SK-N-SH (cell line): Measurements from ENCODE around the gene OPRM1. TPM values are rescaled to one million over a fixed set of nuclear protein-coding genes. Genes with fewer than 3 reads are reported as not detected.
A peak's percentile ranks its signal among the peaks of the same experiment; 100 is the strongest.

Experiments used
- CTCF ChIA-PET: fragments of 300-600, 350-600 bp; formaldehyde crosslinking; extraction: SDS; loops from one replicate; lab custom pipeline; 2021; lab: Yijun Ruan, JAX
- POLR2A ChIA-PET: fragments of 350-600 bp; sonication (Branson Sonifier 250); formaldehyde crosslinking; extraction: SDS; loops from one replicate; lab custom pipeline; 2020; ENCODE audit warnings: antibody characterized with exemption, inconsistent platforms; lab: Yijun Ruan, JAX
- DNase-seq: peaks from one replicate; pipeline ENCODE4 v3.0.0; 2012
- H2AFZ ChIP-seq: fragments of 200-600 bp; sonication (generic); 2 replicates; pipeline ENCODE4 v1.8.1; 2016; ENCODE audit warnings: antibody characterized with exemption, mild to moderate bottlenecking, low read depth
- H3F3A ChIP-seq: fragments of 200-600 bp; sonication (generic); replicated peaks from 2 replicates; pipeline ENCODE3; 2016; ENCODE audit warnings: antibody characterized with exemption, mild to moderate bottlenecking; ENCODE audit not compliant: insufficient read depth
- H3K27ac ChIP-seq, 2 experiments: fragments of 200-500 bp in 1 of 2; fragments of 200-600 bp in 1 of 2; sonication (Bioruptor generic) in 1 of 2; sonication (generic), shearing (Covaris generic) in 1 of 2; 2 replicates each; pipeline versions ENCODE4 v1.5.1 to v1.6.1; 2014 to 2016; ENCODE audit warnings: low read depth in 2 of 2, inconsistent platforms in 1 of 2, low read length in 1 of 2, mild to moderate bottlenecking in 1 of 2, mixed read lengths in 1 of 2
- H3K27me3 ChIP-seq: fragments of 200-600 bp; sonication (generic), shearing (Covaris generic); 2 replicates; pipeline ENCODE4 v1.6.1; 2016; ENCODE audit warnings: mixed run types; ENCODE audit not compliant: insufficient read depth
- H3K36me3 ChIP-seq, 2 experiments: fragments of 200-500 bp in 1 of 2; fragments of 200-600 bp in 1 of 2; sonication (Bioruptor generic) in 1 of 2; sonication (generic) in 1 of 2; replicated peaks in 1 of 2; 2 replicates each; pipeline versions ENCODE3 to v1.5.1; 2014 to 2016; ENCODE audit warnings: low read length in 1 of 2, mild to moderate bottlenecking in 1 of 2; ENCODE audit not compliant: insufficient read depth in 2 of 2, control insufficient read depth in 1 of 2
- H3K4me1 ChIP-seq, 2 experiments: fragments of 200-500 bp in 1 of 2; fragments of 200-600 bp in 1 of 2; sonication (Bioruptor generic) in 1 of 2; sonication (generic), shearing (Covaris generic) in 1 of 2; 2 replicates each; pipeline versions ENCODE4 v1.5.1 to v1.6.1; 2014 to 2016; ENCODE audit warnings: low read depth in 1 of 2, low read length in 1 of 2, mixed run types in 1 of 2; ENCODE audit not compliant: insufficient read depth in 2 of 2, control insufficient read depth in 1 of 2
- H3K4me2 ChIP-seq: fragments of 200-600 bp; sonication (generic), shearing (Covaris generic); 2 replicates; pipeline ENCODE4 v1.6.1; 2017; ENCODE audit warnings: mixed run types
- H3K4me3 ChIP-seq, 2 experiments: fragments of 200-500 bp in 1 of 2; fragments of 200-600 bp in 1 of 2; sonication (Bioruptor generic) in 1 of 2; sonication (generic), shearing (Covaris generic) in 1 of 2; 2 replicates each; pipeline versions ENCODE4 v1.5.1 to v1.8.1; 2014 to 2016; ENCODE audit warnings: low read depth in 2 of 2, inconsistent platforms in 1 of 2, low read length in 1 of 2, mild to moderate bottlenecking in 1 of 2, mixed read lengths in 1 of 2, moderate library complexity in 1 of 2
- H3K79me2 ChIP-seq: fragments of 200-600 bp; sonication (generic); 2 replicates; pipeline ENCODE4 v1.8.1; 2017; ENCODE audit warnings: mild to moderate bottlenecking; ENCODE audit not compliant: insufficient read depth
- H3K9ac ChIP-seq: fragments of 200-600 bp; sonication (generic); 2 replicates; pipeline ENCODE4 v1.6.1; 2017; ENCODE audit warnings: mixed run types
- H3K9me2 ChIP-seq: fragments of 200-600 bp; sonication (generic); 2 replicates; pipeline ENCODE4 v1.6.1; 2017; ENCODE audit warnings: mixed run types
- H3K9me3 ChIP-seq: fragments of 200-600 bp; sonication (generic); 2 replicates; pipeline ENCODE4 v1.6.1; 2017; ENCODE audit warnings: mixed run types, mild to moderate bottlenecking, moderate library complexity
- H4K20me1 ChIP-seq: fragments of 200-600 bp; sonication (generic); 2 replicates; pipeline ENCODE4 v1.6.1; 2017; ENCODE audit warnings: mild to moderate bottlenecking, mixed run types; ENCODE audit not compliant: insufficient read depth
- CHD2 ChIP-seq: fragments of 150-350 bp; IDR thresholded peaks from 2 replicates; pipeline ENCODE4 v1.6.1; 2018; ENCODE audit warnings: low read length; ENCODE audit not compliant: partially characterized antibody
- EP300 ChIP-seq, 2 experiments: IDR thresholded peaks; 2 replicates each; pipeline versions ENCODE4 v1.4.0 to v1.6.1; 2012; ENCODE audit warnings: borderline replicate concordance in 1 of 2, low read depth in 1 of 2, low read length in 1 of 2
- EZH2phosphoT487 ChIP-seq: fragments of 200-600 bp; sonication (generic); IDR thresholded peaks from 2 replicates; pipeline ENCODE4 v1.6.1; 2017; ENCODE audit warnings: low read depth, mixed run types, mild to moderate bottlenecking, antibody characterized with exemption, moderate library complexity, borderline replicate concordance
- FOXJ3 ChIP-seq: sonication (generic); formaldehyde crosslinking; IDR thresholded peaks from 2 replicates; pipeline ENCODE4 v1.5.1; 2020; ENCODE audit warnings: mild to moderate bottlenecking, missing genetic modification reagents
- FOXM1 ChIP-seq: IDR thresholded peaks from 2 replicates; pipeline ENCODE4 v1.4.0; 2012; ENCODE audit warnings: low read depth, mild to moderate bottlenecking
- GABPA ChIP-seq: IDR thresholded peaks from 2 replicates; pipeline ENCODE4 v1.4.0; 2012; ENCODE audit warnings: low read depth, mild to moderate bottlenecking
- GATA2 ChIP-seq: sonication (generic); formaldehyde crosslinking; IDR thresholded peaks from 2 replicates; pipeline ENCODE4 v1.5.0; 2020; ENCODE audit warnings: mild to moderate bottlenecking, missing genetic modification reagents
- JUND ChIP-seq: IDR thresholded peaks from 2 replicates; pipeline ENCODE4 v1.4.0; 2012
- MEF2A ChIP-seq: IDR thresholded peaks from 2 replicates; pipeline ENCODE4 v1.4.0; 2012; ENCODE audit warnings: low read depth, borderline replicate concordance
- NFIC ChIP-seq: IDR thresholded peaks from 2 replicates; pipeline ENCODE4 v1.4.0; 2012; ENCODE audit warnings: borderline replicate concordance
- NRF1 ChIP-seq: IDR thresholded peaks from 2 replicates; pipeline ENCODE4 v1.6.1; 2012; ENCODE audit warnings: low read depth, mild to moderate bottlenecking, low read length
- POLR2AphosphoS5 ChIP-seq: IDR thresholded peaks from 2 replicates; pipeline ENCODE4 v1.6.1; 2012; ENCODE audit warnings: low read depth, low read length
- RAD21 ChIP-seq: IDR thresholded peaks from 2 replicates; pipeline ENCODE4 v1.6.1; 2012; ENCODE audit warnings: mild to moderate bottlenecking, low read length
- RCOR1 ChIP-seq: fragments of 150-350 bp; IDR thresholded peaks from 2 replicates; pipeline ENCODE4 v1.6.1; 2017; ENCODE audit warnings: antibody characterized with exemption, low read length
- SIN3A ChIP-seq: IDR thresholded peaks from 2 replicates; pipeline ENCODE4 v1.6.1; 2012; ENCODE audit warnings: low read depth, mild to moderate bottlenecking, low read length, moderate library complexity, borderline replicate concordance
- SMC3 ChIP-seq: IDR thresholded peaks from 2 replicates; pipeline ENCODE4 v1.6.1; 2012; ENCODE audit warnings: low read depth, low read length, improper control_type of control experiment
- TCF12 ChIP-seq: IDR thresholded peaks from 2 replicates; pipeline ENCODE4 v1.4.0; 2012
- TEAD4 ChIP-seq: IDR thresholded peaks from 2 replicates; pipeline ENCODE4 v1.4.0; 2012; ENCODE audit warnings: mild to moderate bottlenecking, borderline replicate concordance; ENCODE audit not compliant: insufficient read depth
- YY1 ChIP-seq: IDR thresholded peaks from 2 replicates; pipeline ENCODE4 v1.4.0; 2012; ENCODE audit warnings: low read depth, mild to moderate bottlenecking
- WGBS: methylation state at CpG from one replicate; pipeline ENCODE4 v1.1.6; 2017; ENCODE audit warnings: low lambda C conversion rate; 5-methylcytosine and 5-hydroxymethylcytosine counted together
- polyA plus RNA-seq, 3 experiments: library from polyadenylated mRNA; depleted of rRNA; stranded (reverse); fragments of >200 nt; gene quantifications; 2 replicates each; pipeline ENCODE4 v1.2.3, GENCODE V29; 2012
- TF ChIP-seq, protein P1 (sequence below): IDR thresholded peaks from 2 replicates; pipeline ENCODE4; 2012
- TF ChIP-seq, protein P2 (sequence below): fragments of 150-350 bp; IDR thresholded peaks from 2 replicates; pipeline ENCODE4 v1.6.1; 2017; ENCODE audit warnings: antibody characterized with exemption, low read length, low read depth, borderline replicate concordance
- TF ChIP-seq, protein P3 (sequence below): IDR thresholded peaks from 2 replicates; pipeline ENCODE4 v1.4.0; 2012; ENCODE audit warnings: low read depth, borderline replicate concordance

The OPRM1 gene
- polyA plus RNA-seq, 1 of the 3 experiments (the other 2 are of a cell fraction): 0.15 TPM

DNA sequence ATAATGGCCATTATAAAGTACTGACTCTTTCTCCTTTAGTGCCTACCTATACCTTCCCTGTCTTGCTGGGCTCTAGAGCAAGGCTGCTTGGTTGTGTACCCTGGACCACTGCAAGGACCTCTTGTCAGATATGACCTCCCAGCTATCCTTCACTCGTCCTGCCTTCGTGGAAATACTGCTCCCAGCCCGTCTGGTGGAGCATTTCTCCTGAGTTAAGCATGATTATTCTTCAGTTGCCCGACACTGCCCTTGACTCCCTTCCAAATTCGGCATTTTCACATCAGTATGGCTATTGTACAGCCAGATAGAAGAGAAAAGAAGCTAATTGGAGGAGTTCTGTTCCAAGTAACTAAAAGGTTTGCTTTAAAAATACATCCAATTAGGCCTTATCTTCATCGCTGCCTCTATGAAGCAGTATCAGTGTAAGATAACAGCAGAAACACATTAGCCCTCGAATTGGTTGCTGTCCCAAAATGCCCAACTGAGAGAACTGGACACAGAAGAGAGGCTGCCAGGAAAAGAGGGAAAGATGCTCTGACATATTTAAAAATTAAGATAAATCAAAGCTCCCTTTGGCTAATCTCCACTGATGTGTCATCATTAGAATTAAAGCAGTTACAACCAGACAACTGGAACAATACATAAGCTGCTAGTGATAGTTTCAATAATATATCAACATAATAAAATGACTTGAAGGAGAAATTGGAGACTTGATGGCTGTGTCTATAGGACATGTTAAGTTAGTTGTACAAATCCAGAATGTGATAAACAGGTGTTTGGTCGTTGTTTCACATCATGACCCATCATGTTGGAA, 54.4 kb downstream of the OPRM1 start:
- Histone ChIP-seq H3K79me2 (no peaks in the 10 kb centered on the region), H3K4me3 (no peak overlapping the region), H2AFZ (no peak overlapping the region), H3K9me2 (no peaks in the 10 kb centered on the region), H3K27ac (peak overlapping the region; percentile 22 to 100; a peak in 3 of 4 replicates)
- DNase-seq: peak; percentile 61
- TF ChIP-seq, protein P1, sequence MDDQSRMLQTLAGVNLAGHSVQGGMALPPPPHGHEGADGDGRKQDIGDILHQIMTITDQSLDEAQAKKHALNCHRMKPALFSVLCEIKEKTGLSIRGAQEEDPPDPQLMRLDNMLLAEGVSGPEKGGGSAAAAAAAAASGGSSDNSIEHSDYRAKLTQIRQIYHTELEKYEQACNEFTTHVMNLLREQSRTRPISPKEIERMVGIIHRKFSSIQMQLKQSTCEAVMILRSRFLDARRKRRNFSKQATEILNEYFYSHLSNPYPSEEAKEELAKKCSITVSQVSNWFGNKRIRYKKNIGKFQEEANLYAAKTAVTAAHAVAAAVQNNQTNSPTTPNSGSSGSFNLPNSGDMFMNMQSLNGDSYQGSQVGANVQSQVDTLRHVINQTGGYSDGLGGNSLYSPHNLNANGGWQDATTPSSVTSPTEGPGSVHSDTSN: 0 out of 2 replicates have a peak, but pooled peaks have one; percentile 3
- TF ChIP-seq JUND (no peak), RCOR1 (peak; percentile 93), MEF2A (no peak), TEAD4 (peak; percentile 55; the same call in 1 of the 2 replicates), CHD2 (peak; percentile 30), SIN3A (no peak), TCF12 (peak; percentile 58), RAD21 (peak; percentile 28), EP300 (IDR thresholded peaks at IDR 0.05; ENCODE audit: borderline replicate concordance in 1 of 2, low read depth in 1 of 2, low read length in 1 of 2) (peak in 1 of 2 experiments; percentile 97; a peak in 2 of 4 replicates), NFIC (0 out of 2 replicates have a peak, but pooled peaks have one; percentile 19), FOXJ3 (CRISPR knock-in tag) (peak; percentile 98), GATA2 (peak; percentile 100), SMC3 (0 out of 2 replicates have a peak, but pooled peaks have one; percentile 3), FOXM1 (no peak)
- TF ChIP-seq, all 33 proteins: peak for 11
- POLR2A ChIA-PET: interaction anchor here (1.3 kb wide), 1 partner anchor 53 kb away, joined by 7 read pairs; no protein-coding TSS in a partner anchor
- no peaks in the 10 kb centered on the region for H4K20me1 ChIP-seq
- no peak overlapping the region for H3K9ac ChIP-seq
- H3K36me3 ChIP-seq: peaks cover 0 to 5% of the 10 kb centered on the region in 2 experiments
- no peak overlapping the region for H3K4me2 ChIP-seq
- H3K4me1 ChIP-seq: peaks cover 0 to 29% of the 10 kb centered on the region in 2 experiments; a peak in 2 of 4 replicates
- CTCF ChIA-PET: interaction anchor here (0.6 to 1.9 kb wide), 9 partner anchors 11 to 609 kb away, joined by 3 to 8 read pairs (median 3); no protein-coding TSS in a partner anchor
- no peaks in the 10 kb centered on the region for H3F3A ChIP-seq
- H3K9me3 ChIP-seq: no peaks in the 10 kb centered on the region
- WGBS: 7% methylated on average over 8 of the region's 8 CpGs
- no peaks in the 10 kb centered on the region for H3K27me3 ChIP-seq

DNA sequence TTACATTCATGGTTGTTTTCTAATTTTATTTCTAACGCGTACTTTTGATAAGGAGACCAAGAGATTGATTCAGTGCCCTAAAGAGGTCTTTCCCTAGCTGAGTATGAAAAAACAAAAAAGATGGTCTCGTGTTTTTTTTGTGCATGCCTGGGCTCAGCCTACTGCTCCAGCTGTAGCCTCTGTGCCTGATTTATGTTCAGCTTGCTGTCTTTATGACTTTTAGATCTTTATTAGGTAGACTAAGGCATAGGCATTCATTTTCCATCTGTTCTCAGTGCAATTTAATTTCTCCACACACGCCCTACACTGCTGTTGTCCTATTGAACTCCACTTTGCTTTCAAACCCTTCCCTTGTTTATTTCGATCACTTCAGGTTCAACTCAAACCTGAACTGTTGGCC, 56.5 kb downstream of the OPRM1 start:
- H3K36me3 ChIP-seq: peaks cover 0 to 1% of the 10 kb centered on the region in 2 experiments
- peaks cover 0 to 29% of the 10 kb centered on the region in 2 experiments; a peak in 2 of 4 replicates for H3K4me1 ChIP-seq
- no peak overlapping the region for H3K9ac ChIP-seq
- H3K27ac ChIP-seq: peak overlapping the region in 1 of 2 experiments; percentile 29; a peak in 2 of 4 replicates
- H3K79me2 ChIP-seq: no peaks in the 10 kb centered on the region
- no peaks in the 10 kb centered on the region for H3F3A ChIP-seq
- DNase-seq: no peak
- H3K4me2 ChIP-seq: no peak overlapping the region
- WGBS: 57% methylated on average over 5 of the region's 5 CpGs
- ChIA-PET POLR2A (no interaction called here), CTCF (no interaction called here)
- no peak overlapping the region for H3K4me3 ChIP-seq
- H3K27me3 ChIP-seq: no peaks in the 10 kb centered on the region
- H3K9me2 ChIP-seq: no peaks in the 10 kb centered on the region
- H2AFZ ChIP-seq: no peak overlapping the region
- no peaks in the 10 kb centered on the region for H3K9me3 ChIP-seq
- H4K20me1 ChIP-seq: no peaks in the 10 kb centered on the region
- TF ChIP-seq CHD2 (no peak), TEAD4 (no peak), RAD21 (no peak), NFIC (no peak), EP300 (IDR thresholded peaks at IDR 0.05; ENCODE audit: borderline replicate concordance in 1 of 2, low read depth in 1 of 2, low read length in 1 of 2) (no peak), NRF1 (no peak), YY1 (no peak), POLR2AphosphoS5 (no peak), GABPA (no peak), MEF2A (no peak), FOXM1 (no peak), SIN3A (no peak), GATA2 (no peak), EZH2phosphoT487 (no peak)
- TF ChIP-seq, protein P1: no peak
- TF ChIP-seq, protein P2, sequence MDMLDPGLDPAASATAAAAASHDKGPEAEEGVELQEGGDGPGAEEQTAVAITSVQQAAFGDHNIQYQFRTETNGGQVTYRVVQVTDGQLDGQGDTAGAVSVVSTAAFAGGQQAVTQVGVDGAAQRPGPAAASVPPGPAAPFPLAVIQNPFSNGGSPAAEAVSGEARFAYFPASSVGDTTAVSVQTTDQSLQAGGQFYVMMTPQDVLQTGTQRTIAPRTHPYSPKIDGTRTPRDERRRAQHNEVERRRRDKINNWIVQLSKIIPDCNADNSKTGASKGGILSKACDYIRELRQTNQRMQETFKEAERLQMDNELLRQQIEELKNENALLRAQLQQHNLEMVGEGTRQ: no peak
- TF ChIP-seq, protein P3, sequence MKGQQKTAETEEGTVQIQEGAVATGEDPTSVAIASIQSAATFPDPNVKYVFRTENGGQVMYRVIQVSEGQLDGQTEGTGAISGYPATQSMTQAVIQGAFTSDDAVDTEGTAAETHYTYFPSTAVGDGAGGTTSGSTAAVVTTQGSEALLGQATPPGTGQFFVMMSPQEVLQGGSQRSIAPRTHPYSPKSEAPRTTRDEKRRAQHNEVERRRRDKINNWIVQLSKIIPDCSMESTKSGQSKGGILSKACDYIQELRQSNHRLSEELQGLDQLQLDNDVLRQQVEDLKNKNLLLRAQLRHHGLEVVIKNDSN: no peak
